Coronary artery (tissue), 2 donors: ENCODE results near the gene UBE3C.

Source experiments
- DNase-seq: peaks from one replicate; pipeline ENCODE4 v3.0.0-alpha.2; 2017; ENCODE audit warnings: low spot score
- H3K27ac ChIP-seq, 2 donors: fragments of 200-600 bp; sonication (generic); one replicate each; pipeline ENCODE4 v1.5.1; 2016 to 2019
- H3K4me3 ChIP-seq: fragments of 200-600 bp; sonication (generic); 2 replicates; pipeline ENCODE4 v1.5.1; 2016; ENCODE audit warnings: mild to moderate bottlenecking, moderate library complexity
- CTCF ChIP-seq: fragments of 200-600 bp; sonication (generic); IDR thresholded peaks from one replicate; pipeline ENCODE4 v1.5.1; 2019; ENCODE audit warnings: antibody characterized with exemption

The UBE3C gene

GRCh38 chr7:157318015-157318706, 179.4 kb downstream of the UBE3C start:
- peak overlapping the region in 1 of 2 donors; percentile 45 for H3K27ac ChIP-seq
- no peak for TF ChIP-seq CTCF
- no peak overlapping the region for H3K4me3 ChIP-seq
- DNase-seq: no peak
